Mucosa of stomach (tissue), 1 donor: Measurements from ENCODE around the gene LKAAEAR1.

ENCODE experiments used
- H3K27me3 ChIP-seq: one replicate; pipeline ENCODE4 v1.7.0; 2013; ENCODE audit warnings: mild to moderate bottlenecking, low read length; ENCODE audit not compliant: control insufficient read depth, insufficient read depth
- H3K36me3 ChIP-seq: one replicate; pipeline ENCODE4 v1.7.0; 2013; ENCODE audit warnings: low read length; ENCODE audit not compliant: control insufficient read depth, insufficient read depth
- H3K4me1 ChIP-seq: one replicate; pipeline ENCODE4 v1.7.0; 2013; ENCODE audit warnings: mild to moderate bottlenecking, low read length; ENCODE audit not compliant: control insufficient read depth, insufficient read depth
- H3K4me3 ChIP-seq: one replicate; pipeline ENCODE4 v1.7.0; 2013; ENCODE audit warnings: low read length
- H3K9ac ChIP-seq: one replicate; pipeline ENCODE4 v1.7.0; 2013; ENCODE audit warnings: mild to moderate bottlenecking, low read length, moderate library complexity
- H3K9me3 ChIP-seq: one replicate; pipeline ENCODE4 v1.7.0; 2013; ENCODE audit warnings: mild to moderate bottlenecking, low read length, moderate library complexity; ENCODE audit not compliant: control insufficient read depth
- donor health status: Pancreatic carcinoma.

Gene LKAAEAR1

GRCh38 chr20:64055396-64055892, 28.8 kb downstream of the LKAAEAR1 start:
- Histone ChIP-seq H3K27me3 (peaks cover 68% of the 10 kb centered on the region), H3K4me3 (no peak overlapping the region), H3K9me3 (no peaks in the 10 kb centered on the region), H3K4me1 (peaks cover 13% of the 10 kb centered on the region), H3K36me3 (no peaks in the 10 kb centered on the region), H3K9ac (no peak overlapping the region)

GRCh38 chr20:64053841-64054661, 30.1 kb downstream of the LKAAEAR1 start:
- Histone ChIP-seq H3K9ac (no peak overlapping the region), H3K4me3 (no peak overlapping the region), H3K9me3 (no peaks in the 10 kb centered on the region), H3K27me3 (peaks cover 77% of the 10 kb centered on the region), H3K36me3 (no peaks in the 10 kb centered on the region), H3K4me1 (peaks cover 13% of the 10 kb centered on the region)

GRCh38 chr20:64052987-64053840, 31.0 kb downstream of the LKAAEAR1 start:
- Histone ChIP-seq H3K4me1 (peaks cover 10% of the 10 kb centered on the region), H3K9me3 (no peaks in the 10 kb centered on the region), H3K27me3 (peaks cover 83% of the 10 kb centered on the region), H3K9ac (no peak overlapping the region), H3K4me3 (no peak overlapping the region), H3K36me3 (no peaks in the 10 kb centered on the region)

DNA sequence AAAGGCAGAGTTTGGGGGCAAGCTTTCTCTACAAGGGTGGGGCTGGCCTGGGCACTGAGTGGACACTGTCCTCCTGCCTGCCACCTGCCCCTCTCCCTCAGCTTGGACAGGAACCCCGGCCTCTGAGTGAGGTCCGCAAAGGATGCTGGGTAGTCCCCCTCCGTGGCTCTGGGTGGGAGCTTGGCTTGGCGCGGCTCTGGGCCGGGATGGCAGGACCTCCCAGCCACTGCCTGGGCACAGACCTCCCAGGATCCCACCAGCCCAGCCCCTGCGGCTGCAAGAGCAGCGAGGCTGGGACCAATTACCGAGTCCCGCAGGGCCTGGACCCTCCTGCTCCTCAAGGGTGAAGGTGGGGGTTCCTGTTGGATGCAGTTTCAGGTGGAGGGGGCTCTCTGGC, 31.9 kb downstream of the LKAAEAR1 start:
- H3K9ac ChIP-seq, result no peak overlapping the region
- peaks cover under 1% of the 10 kb centered on the region for H3K4me1 ChIP-seq
- H3K9me3 ChIP-seq, result no peaks in the 10 kb centered on the region
- no peaks in the 10 kb centered on the region for H3K36me3 ChIP-seq
- H3K27me3 ChIP-seq, result peaks cover 86% of the 10 kb centered on the region
- H3K4me3 ChIP-seq, result no peak overlapping the region

- no peak overlapping the region for H3K4me3 ChIP-seq
- no peaks in the 10 kb centered on the region for H3K9me3 ChIP-seq
- H3K27me3 ChIP-seq, result peaks cover 86% of the 10 kb centered on the region
- H3K36me3 ChIP-seq, result no peaks in the 10 kb centered on the region
- H3K9ac ChIP-seq, result no peak overlapping the region
- H3K4me1 ChIP-seq, result no peaks in the 10 kb centered on the region
These were observed 32.5 kb downstream of the LKAAEAR1 start for GRCh38 chr20:64051561-64052325.

DNA sequence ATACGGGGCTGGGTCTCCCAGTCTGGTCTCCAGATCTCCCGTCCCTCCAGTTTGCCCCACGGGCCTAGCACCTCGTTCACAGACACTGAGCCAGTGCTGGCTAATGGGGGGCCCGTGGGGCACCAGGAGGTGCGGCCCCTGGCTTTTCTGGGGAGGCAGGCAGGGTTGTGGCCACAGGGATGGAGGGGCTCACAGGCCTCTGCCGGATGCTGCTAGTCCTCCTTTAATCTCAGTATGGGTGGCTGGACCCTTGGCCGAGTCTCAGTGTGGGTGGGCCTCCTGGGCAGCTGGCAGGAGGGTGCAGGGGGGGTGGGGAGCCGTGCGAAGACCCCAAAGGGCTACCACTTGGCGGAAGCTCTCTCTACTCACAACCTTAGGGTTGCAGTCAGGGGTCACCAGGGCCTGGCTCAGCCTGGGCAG, 33.2 kb downstream of the LKAAEAR1 start:
- Histone ChIP-seq H3K36me3 (no peaks in the 10 kb centered on the region), H3K9ac (no peak overlapping the region), H3K27me3 (peaks cover 87% of the 10 kb centered on the region), H3K9me3 (no peaks in the 10 kb centered on the region), H3K4me1 (no peaks in the 10 kb centered on the region), H3K4me3 (no peak overlapping the region)

DNA sequence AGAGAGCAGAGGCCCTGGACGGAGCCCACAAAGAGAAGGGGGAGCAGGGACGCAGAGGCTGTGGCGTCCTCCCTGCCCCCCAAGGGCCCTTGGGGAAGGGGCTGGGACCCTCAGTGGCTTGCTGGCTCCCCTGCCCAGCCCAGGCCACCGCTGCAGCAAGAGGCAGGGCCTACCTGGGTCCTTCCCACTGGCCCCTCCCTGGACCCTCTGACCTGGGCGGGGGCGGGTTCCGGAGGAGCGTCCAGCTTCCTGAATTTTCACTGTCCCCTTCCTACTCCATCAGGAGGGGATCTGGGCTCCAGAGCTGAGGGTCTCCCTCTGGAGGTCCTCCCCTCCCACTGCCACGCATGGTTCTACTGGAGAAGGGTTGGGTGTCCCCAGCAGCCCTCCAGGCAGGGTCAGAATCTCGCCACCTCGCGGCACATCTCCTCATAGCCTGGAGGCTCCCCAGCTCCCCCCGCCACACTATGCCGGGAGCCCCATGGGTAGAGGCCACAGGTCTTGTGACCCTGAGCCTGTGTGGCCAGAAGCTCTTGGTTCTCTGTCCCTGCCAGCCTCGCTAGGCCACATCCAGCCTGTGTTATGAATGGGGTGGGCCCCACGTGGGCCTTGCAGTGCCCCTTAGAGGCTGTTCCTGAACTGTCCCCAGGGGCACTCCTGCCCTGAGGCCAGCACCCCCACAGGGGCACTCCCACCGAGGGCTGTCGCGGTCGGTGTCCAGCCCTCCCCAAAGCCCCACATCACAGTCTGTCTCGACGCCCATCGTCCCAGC, 33.8 kb downstream of the LKAAEAR1 start:
- H3K9ac ChIP-seq, result no peak overlapping the region
- H3K36me3 ChIP-seq, result no peaks in the 10 kb centered on the region
- no peak overlapping the region for H3K4me3 ChIP-seq
- no peaks in the 10 kb centered on the region for H3K4me1 ChIP-seq
- H3K9me3 ChIP-seq, result no peaks in the 10 kb centered on the region
- peaks cover 87% of the 10 kb centered on the region for H3K27me3 ChIP-seq

DNA sequence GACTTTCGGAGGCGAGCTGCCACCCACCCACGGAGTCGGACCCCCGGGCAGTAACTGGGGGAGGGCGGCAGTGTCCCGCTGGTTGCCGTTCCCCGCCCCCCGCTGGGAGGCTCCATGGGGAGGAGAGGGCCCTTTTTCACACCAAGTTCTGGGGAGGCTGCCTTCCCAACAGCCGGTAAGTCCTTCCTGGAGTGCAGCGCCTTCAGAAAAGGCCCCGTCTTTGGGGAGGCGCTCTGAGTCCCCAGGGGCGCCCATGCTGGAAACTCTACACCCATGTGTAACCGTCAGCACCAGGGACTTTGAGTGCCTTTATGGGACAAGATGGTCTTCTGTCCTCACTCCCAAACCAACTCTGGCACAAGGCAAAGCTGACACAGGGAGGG, 34.3 kb downstream of the LKAAEAR1 start:
- no peaks in the 10 kb centered on the region for H3K36me3 ChIP-seq
- peaks cover 88% of the 10 kb centered on the region for H3K27me3 ChIP-seq
- no peak overlapping the region for H3K4me3 ChIP-seq
- H3K9me3 ChIP-seq, result no peaks in the 10 kb centered on the region
- H3K9ac ChIP-seq, result no peak overlapping the region
- no peaks in the 10 kb centered on the region for H3K4me1 ChIP-seq

DNA sequence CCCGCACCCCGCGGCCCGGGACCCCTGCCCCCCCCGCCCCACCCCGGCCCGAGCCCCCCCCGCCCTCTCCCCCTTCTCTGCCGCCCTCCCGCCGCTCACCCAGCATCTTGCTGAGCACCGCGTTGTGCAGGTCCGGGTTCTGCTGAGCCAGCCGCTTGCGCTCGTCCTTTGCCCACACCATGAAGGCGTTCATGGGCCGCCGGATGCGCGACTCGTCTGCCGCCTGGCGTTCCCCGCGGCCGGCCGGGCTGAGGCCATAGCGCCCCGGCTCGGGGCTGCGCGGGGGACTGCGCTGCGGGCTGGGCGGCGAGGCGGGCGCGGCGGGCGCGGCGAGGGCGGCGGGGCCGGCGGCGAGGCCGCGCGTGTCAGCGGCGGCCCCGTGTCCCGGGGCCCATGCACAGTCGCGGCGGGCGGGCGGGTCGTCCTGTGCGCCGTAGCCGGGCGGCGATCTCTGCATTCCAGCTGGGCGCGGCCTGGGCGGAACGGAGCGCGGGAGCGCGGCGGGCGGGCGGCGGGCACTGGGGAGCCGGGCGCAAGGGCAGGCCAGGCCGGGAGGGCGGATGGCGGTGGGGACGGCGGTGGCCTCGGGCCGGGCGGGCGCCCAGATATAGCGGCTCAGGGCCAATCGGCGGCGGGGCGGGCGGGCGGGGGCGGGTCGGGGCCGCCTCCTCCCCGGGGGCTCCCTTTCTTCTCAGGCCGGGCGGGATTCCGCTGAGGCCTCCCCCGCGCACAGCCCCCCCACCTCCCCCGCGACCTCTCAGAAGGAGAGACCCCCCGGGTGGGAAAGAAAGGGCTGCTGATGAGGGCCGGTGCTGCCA, 34.9 kb downstream of the LKAAEAR1 start, which contains the start of gene SOX18:
SOX18 (minus strand) TSS at position 580 of the 818 bp plus-strand sequence; CDS start at position 457, 123 bp downstream.
- no peak within 1 kb of the TSS for H3K4me3 ChIP-seq
- no peaks in the 10 kb centered on the region for H3K4me1 ChIP-seq
- peaks cover 90% of the 10 kb centered on the region for H3K27me3 ChIP-seq
- no peaks in the 10 kb centered on the region for H3K36me3 ChIP-seq
- no peak within 1 kb of the TSS for H3K9ac ChIP-seq
- H3K9me3 ChIP-seq, result no peaks in the 10 kb centered on the region

DNA sequence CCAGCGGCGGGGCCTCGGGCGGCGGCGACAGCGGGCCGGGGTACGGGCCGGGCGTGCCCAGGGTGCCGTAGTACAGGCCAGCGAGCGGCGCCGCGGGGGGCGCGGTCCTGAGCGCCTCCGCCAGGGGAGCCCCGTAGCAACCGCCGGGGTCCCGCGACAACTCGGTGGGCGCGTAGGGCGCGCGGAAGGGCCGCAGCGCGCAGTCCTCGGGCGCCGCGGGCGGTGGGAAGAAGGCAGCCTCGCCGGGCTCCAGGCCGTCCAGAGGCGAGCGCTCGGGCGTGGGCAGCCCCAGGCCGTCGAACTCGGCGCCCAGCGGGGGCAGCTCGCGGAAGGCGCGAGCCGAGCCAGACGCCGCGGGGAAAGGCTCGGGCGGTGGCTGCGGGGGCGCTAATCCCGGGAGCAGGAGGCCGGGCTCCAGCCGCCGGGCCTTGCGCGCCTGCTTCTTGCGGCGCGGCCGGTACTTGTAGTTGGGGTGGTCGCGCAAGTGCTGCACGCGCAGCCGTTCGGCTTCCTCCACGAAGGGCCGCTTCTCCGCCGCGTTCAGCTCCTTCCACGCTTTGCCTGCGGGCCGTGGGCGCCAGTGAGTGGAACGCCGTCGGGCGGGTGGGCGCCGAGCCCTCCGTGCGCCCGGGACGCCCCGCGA, 35.7 kb downstream of the LKAAEAR1 start:
- H3K9me3 ChIP-seq, result no peaks in the 10 kb centered on the region
- H3K4me1 ChIP-seq, result no peaks in the 10 kb centered on the region
- no peak overlapping the region for H3K9ac ChIP-seq
- H3K4me3 ChIP-seq, result no peak overlapping the region
- no peaks in the 10 kb centered on the region for H3K36me3 ChIP-seq
- peaks cover 83% of the 10 kb centered on the region for H3K27me3 ChIP-seq
